ENCODE results near the gene TSSK2. TPM values are rescaled to one million over a fixed set of nuclear protein-coding genes. Genes with fewer than 3 reads are reported as not detected.

The TSSK2 gene
- total and polyA plus RNA-seq, 2 donors from 2014 or later, result not detected

DNA sequence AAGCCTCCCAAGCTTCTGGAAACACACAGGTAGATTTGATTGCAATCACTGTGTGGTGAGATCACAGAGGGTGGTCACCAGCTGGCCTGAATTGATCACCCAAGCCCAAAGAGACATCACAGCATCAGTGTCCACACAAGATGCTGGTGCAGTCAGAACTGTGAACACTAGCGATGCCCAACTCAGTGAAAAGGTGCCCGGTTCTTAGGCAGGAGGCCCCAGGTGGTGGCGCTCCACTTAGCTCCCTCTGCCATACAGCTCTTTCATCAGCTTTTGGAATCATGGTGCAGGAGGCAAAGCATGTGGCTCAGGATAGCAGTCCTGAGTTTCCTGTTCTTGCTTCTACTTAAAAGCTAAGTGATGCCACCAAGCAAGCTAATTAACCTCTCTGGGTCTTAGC, 20.0 kb upstream of the TSSK2 start:
- H3K4me3 ChIP-seq (ENCODE audit: low read length in 3 of 3), result no peak overlapping the region
- H3K9me3 ChIP-seq (ENCODE audit: control insufficient read depth in 2 of 3, insufficient read depth in 1 of 3, low read length in 3 of 3), result no peaks in the 10 kb centered on the region
- peaks cover 0 to 11% (median 4%) of the 10 kb centered on the region in 3 donors for H3K4me1 ChIP-seq (ENCODE audit: control insufficient read depth in 2 of 3, insufficient read depth in 2 of 3, low read depth in 1 of 3, low read length in 3 of 3)
- H3K27me3 ChIP-seq (ENCODE audit: control insufficient read depth, insufficient read depth, low read length), result no peaks in the 10 kb centered on the region
- FAIRE-seq (no peak), DNase-seq (no peak)
- intact Hi-C loops (cut with DNase I), result no loop called here
- no peak overlapping the region for H3K27ac ChIP-seq (ENCODE audit: low read depth in 2 of 2, low read length in 2 of 2)
- H3K9ac ChIP-seq (ENCODE audit: low read length in 3 of 3), result no peak overlapping the region
- H3K36me3 ChIP-seq (ENCODE audit: control insufficient read depth in 2 of 3, insufficient read depth in 3 of 3, low read length in 3 of 3), result no peaks in the 10 kb centered on the region
- TF ChIP-seq, protein P1, sequence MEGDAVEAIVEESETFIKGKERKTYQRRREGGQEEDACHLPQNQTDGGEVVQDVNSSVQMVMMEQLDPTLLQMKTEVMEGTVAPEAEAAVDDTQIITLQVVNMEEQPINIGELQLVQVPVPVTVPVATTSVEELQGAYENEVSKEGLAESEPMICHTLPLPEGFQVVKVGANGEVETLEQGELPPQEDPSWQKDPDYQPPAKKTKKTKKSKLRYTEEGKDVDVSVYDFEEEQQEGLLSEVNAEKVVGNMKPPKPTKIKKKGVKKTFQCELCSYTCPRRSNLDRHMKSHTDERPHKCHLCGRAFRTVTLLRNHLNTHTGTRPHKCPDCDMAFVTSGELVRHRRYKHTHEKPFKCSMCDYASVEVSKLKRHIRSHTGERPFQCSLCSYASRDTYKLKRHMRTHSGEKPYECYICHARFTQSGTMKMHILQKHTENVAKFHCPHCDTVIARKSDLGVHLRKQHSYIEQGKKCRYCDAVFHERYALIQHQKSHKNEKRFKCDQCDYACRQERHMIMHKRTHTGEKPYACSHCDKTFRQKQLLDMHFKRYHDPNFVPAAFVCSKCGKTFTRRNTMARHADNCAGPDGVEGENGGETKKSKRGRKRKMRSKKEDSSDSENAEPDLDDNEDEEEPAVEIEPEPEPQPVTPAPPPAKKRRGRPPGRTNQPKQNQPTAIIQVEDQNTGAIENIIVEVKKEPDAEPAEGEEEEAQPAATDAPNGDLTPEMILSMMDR (IDR thresholded peaks at IDR 0.05; ENCODE audit: borderline replicate concordance, extremely low read depth, insufficient read depth), result no peak

DNA sequence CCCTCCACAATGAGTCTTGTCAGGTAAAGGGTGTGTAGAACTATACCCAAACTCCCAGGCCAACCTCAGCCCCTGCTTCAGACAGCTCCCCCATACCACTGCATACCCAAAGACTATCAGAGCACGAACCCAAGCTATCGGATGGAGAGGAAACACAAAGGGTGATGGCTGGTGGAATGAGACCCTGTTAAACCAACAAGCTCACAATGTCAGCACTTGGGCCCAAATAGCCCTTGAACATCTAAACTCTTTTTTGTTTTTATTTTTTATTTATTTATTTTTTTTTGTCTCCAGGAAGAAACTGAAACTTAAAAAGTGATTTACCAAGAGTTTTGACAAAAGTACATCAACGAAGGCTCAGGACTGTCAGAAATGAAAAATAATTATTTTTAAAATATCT, 19.5 kb upstream of the TSSK2 start:
- Histone ChIP-seq H3K9ac (ENCODE audit: low read length in 3 of 3) (no peak overlapping the region), H3K36me3 (ENCODE audit: control insufficient read depth in 2 of 3, insufficient read depth in 3 of 3, low read length in 3 of 3) (no peaks in the 10 kb centered on the region), H3K27ac (ENCODE audit: low read depth in 2 of 2, low read length in 2 of 2) (no peak overlapping the region), H3K27me3 (ENCODE audit: control insufficient read depth, insufficient read depth, low read length) (no peaks in the 10 kb centered on the region), H3K4me3 (ENCODE audit: low read length in 3 of 3) (no peak overlapping the region), H3K4me1 (ENCODE audit: control insufficient read depth in 2 of 3, insufficient read depth in 2 of 3, low read depth in 1 of 3, low read length in 3 of 3) (peaks cover 0 to 8% (median 4%) of the 10 kb centered on the region in 3 donors), H3K9me3 (ENCODE audit: control insufficient read depth in 2 of 3, insufficient read depth in 1 of 3, low read length in 3 of 3) (no peaks in the 10 kb centered on the region)
- TF ChIP-seq, protein P1 (IDR thresholded peaks at IDR 0.05; ENCODE audit: borderline replicate concordance, extremely low read depth, insufficient read depth), result no peak
- intact Hi-C loops (cut with DNase I), result no loop called here
- DNase-seq (peak in 1 of 5 donors; percentile 33), FAIRE-seq (no peak)

DNA sequence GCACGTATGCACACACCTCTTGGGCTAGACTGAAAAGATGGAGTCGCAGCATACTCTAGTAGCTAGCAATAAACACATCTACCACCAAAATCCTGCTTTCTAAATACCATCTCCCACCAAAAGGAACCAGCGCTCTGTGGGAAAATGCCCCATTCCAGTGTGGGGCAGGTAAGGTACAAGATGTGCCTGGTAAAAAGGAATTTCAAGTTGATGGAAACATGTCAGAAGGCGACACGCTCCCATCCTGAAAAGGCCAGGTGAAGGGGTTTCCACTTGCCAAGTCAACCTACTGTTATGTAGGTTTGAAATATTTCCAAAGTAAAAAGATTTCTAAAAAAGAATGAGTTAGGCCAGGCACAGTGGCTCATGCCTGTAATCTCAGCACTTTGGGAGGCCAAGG, 17.7 kb upstream of the TSSK2 start:
- H3K4me1 ChIP-seq (ENCODE audit: control insufficient read depth in 2 of 3, insufficient read depth in 2 of 3, low read depth in 1 of 3, low read length in 3 of 3), result peaks cover 0 to 14% (median 8%) of the 10 kb centered on the region in 3 donors
- intact Hi-C loops (cut with DNase I), result no loop called here
- no peak for FAIRE-seq

More for the DNA sequence above, 17.7 kb upstream of the TSSK2 start:
- no peaks in the 10 kb centered on the region for H3K27me3 ChIP-seq (ENCODE audit: control insufficient read depth, insufficient read depth, low read length)
- no peak for DNase-seq
- no peak overlapping the region for H3K4me3 ChIP-seq (ENCODE audit: low read length in 3 of 3)
- H3K9me3 ChIP-seq (ENCODE audit: control insufficient read depth in 2 of 3, insufficient read depth in 1 of 3, low read length in 3 of 3), result no peaks in the 10 kb centered on the region
- no peaks in the 10 kb centered on the region for H3K36me3 ChIP-seq (ENCODE audit: control insufficient read depth in 2 of 3, insufficient read depth in 3 of 3, low read length in 3 of 3)
- TF ChIP-seq, protein P1 (IDR thresholded peaks at IDR 0.05; ENCODE audit: borderline replicate concordance, extremely low read depth, insufficient read depth), result no peak
- H3K9ac ChIP-seq (ENCODE audit: low read length in 3 of 3), result no peak overlapping the region
- no peak overlapping the region for H3K27ac ChIP-seq (ENCODE audit: low read depth in 2 of 2, low read length in 2 of 2)

Data from kidney (tissue), 14 donors.